SK-N-MC (cell line): ENCODE measurements around the gene DAPK1.

Experiments used
- EZH2 ChIP-seq: fragments of 200-600 bp; sonication (generic); IDR thresholded peaks from one replicate; pipeline ENCODE4 v1.6.1; 2017; ENCODE audit warnings: antibody characterized with exemption
- FOXP2 ChIP-seq: optimal IDR thresholded peaks from 2 replicates; pipeline ENCODE3; 2011; ENCODE audit warnings: mild to moderate bottlenecking, moderate library complexity; ENCODE audit not compliant: insufficient read depth; ENCODE audit errors: extremely low read length, control extremely low read depth
- POLR2AphosphoS5 ChIP-seq: IDR thresholded peaks from 2 replicates; pipeline ENCODE4 v1.6.1; 2012; ENCODE audit warnings: mild to moderate bottlenecking, low read depth, low read length, borderline replicate concordance

DNA sequence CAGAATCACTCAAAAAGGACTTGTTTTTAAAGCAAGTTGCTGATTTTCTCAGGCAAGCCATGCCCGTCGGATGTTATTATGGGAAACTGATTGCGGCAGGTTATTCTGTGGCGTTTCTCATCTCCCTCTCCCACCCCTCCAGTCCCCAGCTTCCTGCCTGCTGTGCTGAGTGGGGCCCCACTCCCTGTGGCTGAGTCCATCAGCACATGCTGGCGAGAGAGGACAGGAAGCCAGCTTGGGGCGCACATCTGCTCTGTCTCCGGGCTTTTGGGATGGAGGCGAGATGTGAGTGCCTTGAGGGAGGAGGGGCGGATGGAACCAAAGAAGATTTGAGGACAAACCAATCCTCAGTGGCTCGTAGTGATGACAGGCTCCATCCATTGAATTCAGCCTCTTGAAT is 108.0 kb downstream of the DAPK1 start:
- no peak for TF ChIP-seq POLR2AphosphoS5
- no peak for TF ChIP-seq EZH2
- TF ChIP-seq FOXP2 = no peak
